CD14-positive monocyte (primary cell): ENCODE results near the gene FAM181B. TPM values are rescaled to one million over a fixed set of nuclear protein-coding genes. Genes with fewer than 3 reads are reported as not detected.

ENCODE experiments used
- DNase-seq, 3 donors: peaks; one replicate each; pipeline ENCODE4 v3.0.0-alpha.2; 2011 to 2022
- H2AFZ ChIP-seq: 2 replicates; pipeline ENCODE4 v1.6.0; 2012; ENCODE audit warnings: mild to moderate bottlenecking, low read depth, low read length, inconsistent platforms; ENCODE audit not compliant: insufficient read depth, poor library complexity, severe bottlenecking
- H3K27ac ChIP-seq, 2 donors: 1 replicate in 1 of 2; 2 replicates in 1 of 2; pipeline ENCODE4 v1.5.1; 2012 to 2013; ENCODE audit warnings: low read length in 2 of 2, control low read depth in 1 of 2, inconsistent platforms in 1 of 2, low read depth in 1 of 2, mild to moderate bottlenecking in 1 of 2
- H3K27me3 ChIP-seq, 2 donors: one replicate each; pipeline versions ENCODE4 v1.6.0 to v1.6.1; 2011 to 2013; ENCODE audit warnings: low read length in 2 of 2; ENCODE audit not compliant: control insufficient read depth in 2 of 2, insufficient read depth in 2 of 2
- H3K36me3 ChIP-seq, 2 donors: replicated peaks in 1 of 2; 1 replicate in 1 of 2; 2 replicates in 1 of 2; pipeline versions ENCODE4 v1.5.1 to v1.6.1; 2012 to 2013; ENCODE audit warnings: low read length in 2 of 2, control low read depth in 1 of 2, inconsistent platforms in 1 of 2, mild to moderate bottlenecking in 1 of 2; ENCODE audit not compliant: insufficient read depth in 2 of 2, control insufficient read depth in 1 of 2
- H3K4me1 ChIP-seq, 2 donors: 1 replicate in 1 of 2; 2 replicates in 1 of 2; pipeline versions ENCODE4 v1.5.1 to v1.6.1; 2012 to 2013; ENCODE audit warnings: low read length in 2 of 2, control low read depth in 1 of 2, inconsistent platforms in 1 of 2, mild to moderate bottlenecking in 1 of 2, moderate library complexity in 1 of 2; ENCODE audit not compliant: insufficient read depth in 2 of 2, control insufficient read depth in 1 of 2
- H3K4me2 ChIP-seq: replicated peaks from 2 replicates; pipeline ENCODE3; 2012; ENCODE audit warnings: low read length, moderate library complexity, mild to moderate bottlenecking; ENCODE audit not compliant: poor library complexity, severe bottlenecking; ENCODE audit errors: extremely low read depth
- H3K4me3 ChIP-seq, 3 experiments: fragments of 200-600 bp in 1 of 3; sonication (generic) in 1 of 3; replicated peaks in 1 of 3; 1 replicate in 2 of 3; 2 replicates in 1 of 3; pipeline ENCODE4 v1.5.1; 2011 to 2013; ENCODE audit warnings: low read length in 3 of 3, mild to moderate bottlenecking in 3 of 3, control low read depth in 2 of 3, low read depth in 2 of 3, inconsistent platforms in 1 of 3, moderate library complexity in 1 of 3
- H3K79me2 ChIP-seq: 2 replicates; pipeline ENCODE4 v1.6.0; 2012; ENCODE audit warnings: mild to moderate bottlenecking, control low read depth, inconsistent platforms, low read length, moderate library complexity; ENCODE audit not compliant: insufficient read depth
- H3K9ac ChIP-seq: 2 replicates; pipeline ENCODE4 v1.6.0; 2017; ENCODE audit warnings: low read length, mild to moderate bottlenecking; ENCODE audit not compliant: insufficient read depth, poor library complexity, severe bottlenecking
- H3K9me3 ChIP-seq, 2 donors: replicated peaks in 1 of 2; 1 replicate in 1 of 2; 2 replicates in 1 of 2; pipeline versions ENCODE4 v1.5.1 to v1.6.1; 2012 to 2013; ENCODE audit warnings: low read length in 2 of 2, control low read depth in 1 of 2; ENCODE audit not compliant: control insufficient read depth in 1 of 2, insufficient read depth in 1 of 2
- H4K20me1 ChIP-seq: 2 replicates; pipeline ENCODE4 v1.6.0; 2012; ENCODE audit warnings: mild to moderate bottlenecking, low read length, control low read depth, moderate library complexity; ENCODE audit not compliant: insufficient read depth
- H3K27ac Mint-ChIP-seq, 7 donors: one replicate each; pipeline ENCODE4 v1.8.0; 2020; ENCODE audit warnings: mild to moderate bottlenecking in 7 of 7, mixed read lengths in 7 of 7, moderate library complexity in 6 of 7, inconsistent platforms in 2 of 7
- H3K27me3 Mint-ChIP-seq, 3 donors: one replicate each; pipeline ENCODE4 v1.8.0; 2021 to 2022; ENCODE audit warnings: low read depth in 3 of 3, mild to moderate bottlenecking in 3 of 3, mixed read lengths in 3 of 3, moderate library complexity in 3 of 3, inconsistent platforms in 1 of 3
- H3K36me3 Mint-ChIP-seq, 2 donors: one replicate each; pipeline ENCODE4 v1.8.0; 2020; ENCODE audit warnings: mixed read lengths in 2 of 2, inconsistent platforms in 1 of 2, mild to moderate bottlenecking in 1 of 2
- H3K4me1 Mint-ChIP-seq: one replicate; pipeline ENCODE4 v1.8.0; 2020; ENCODE audit warnings: mild to moderate bottlenecking, mixed read lengths
- H3K4me3 Mint-ChIP-seq, 2 donors: one replicate each; pipeline ENCODE4 v1.8.0; 2020; ENCODE audit warnings: mild to moderate bottlenecking in 2 of 2, mixed read lengths in 2 of 2, moderate library complexity in 1 of 2
- H3K9me3 Mint-ChIP-seq, 7 donors: one replicate each; pipeline ENCODE4 v1.8.0; 2020 to 2022; ENCODE audit warnings: mixed read lengths in 7 of 7, mild to moderate bottlenecking in 6 of 7, moderate library complexity in 6 of 7, inconsistent platforms in 2 of 7
- CTCF ChIP-seq: fragments of 200-600 bp; IDR thresholded peaks from one replicate; pipeline ENCODE4 v1.8.0; 2022; ENCODE audit warnings: antibody characterized with exemption, mild to moderate bottlenecking
- WGBS: methylation state at CpG from one replicate; pipeline ENCODE4 v1.1.5; 2013; ENCODE audit warnings: missing lambda C conversion rate; ENCODE audit not compliant: insufficient coverage; 5-methylcytosine and 5-hydroxymethylcytosine counted together
- intact Hi-C, 2 donors: fragments of 100-400 bp; cut with micrococcal nuclease; formaldehyde crosslinking; loops; one replicate each; pipeline versions ENCODE4 v1.15.0 to v1.15.1; 2023
- polyA plus RNA-seq, 3 donors: library from polyadenylated mRNA; depleted of rRNA in 1 of 3; unstranded in 2 of 3; stranded (reverse) in 1 of 3; fragments of 300-500 nt in 2 of 3; fragments of >200 nt in 1 of 3; fragmentation: Illumina TruSeq in 2 of 3; gene quantifications; 1 replicate in 2 of 3; 2 replicates in 1 of 3; pipeline ENCODE4 v1.2.3, GENCODE V29; 2012 to 2021

Gene FAM181B
- polyA plus RNA-seq, 3 donors = not detected

DNA sequence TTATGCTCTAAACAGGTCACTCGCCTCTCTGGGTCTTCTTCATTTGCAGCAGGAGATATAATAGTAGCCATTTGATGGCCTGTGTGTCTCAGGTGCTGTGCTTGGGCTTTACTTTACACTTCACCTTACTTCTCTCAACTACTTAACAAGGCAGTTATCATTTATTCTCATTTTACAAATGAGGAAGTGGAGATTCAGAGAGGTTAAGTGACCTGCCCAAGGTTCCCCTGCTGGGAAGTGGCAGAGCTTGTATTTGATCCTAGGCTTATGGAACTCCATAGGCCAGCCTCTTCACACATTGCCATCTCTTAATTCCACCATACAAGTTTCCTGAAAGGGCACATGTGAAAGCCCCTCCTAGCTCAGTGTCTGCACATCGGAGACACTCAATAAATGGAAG lies 30.4 kb downstream of the FAM181B start:
- TF ChIP-seq CTCF = no peak
- H2AFZ ChIP-seq = no peak overlapping the region
- Mint-ChIP-seq H3K27me3 (peaks cover 4 to 6% (median 5%) of the 10 kb centered on the region in 3 donors), H3K36me3 (no peaks in the 10 kb centered on the region), H3K4me3 (no peak overlapping the region), H3K27ac (no peak overlapping the region), H3K9me3 (peaks cover 0 to 2% (median 0%) of the 10 kb centered on the region in 7 donors), H3K4me1 (no peaks in the 10 kb centered on the region)
- no CpG with 5 or more reads among the region's 2 CpGs for WGBS
- no peaks in the 10 kb centered on the region for H3K9me3 ChIP-seq
- no peaks in the 10 kb centered on the region for H4K20me1 ChIP-seq
- H3K4me3 ChIP-seq = no peak overlapping the region
- no peaks in the 10 kb centered on the region for H3K79me2 ChIP-seq
- H3K27me3 ChIP-seq = no peaks in the 10 kb centered on the region
- intact Hi-C loops = loop anchor here in 1 of 2 donors (5.0 kb wide), 1 partner anchor 1061 kb away; no protein-coding TSS in a partner anchor
- no peak for DNase-seq
- no peak overlapping the region for H3K9ac ChIP-seq
- no peak overlapping the region for H3K27ac ChIP-seq
- H3K4me2 ChIP-seq = no peak overlapping the region
- H3K4me1 ChIP-seq = no peaks in the 10 kb centered on the region
- no peaks in the 10 kb centered on the region for H3K36me3 ChIP-seq

- H3K27me3 ChIP-seq = no peaks in the 10 kb centered on the region
- no peaks in the 10 kb centered on the region for H4K20me1 ChIP-seq
- no peaks in the 10 kb centered on the region for H3K79me2 ChIP-seq
- H3K9me3 ChIP-seq = no peaks in the 10 kb centered on the region
- Mint-ChIP-seq H3K4me3 (no peak overlapping the region), H3K4me1 (no peaks in the 10 kb centered on the region), H3K27me3 (peaks cover 3 to 6% (median 4%) of the 10 kb centered on the region in 3 donors), H3K9me3 (peaks cover 0 to 2% (median 0%) of the 10 kb centered on the region in 7 donors), H3K36me3 (no peaks in the 10 kb centered on the region), H3K27ac (no peak overlapping the region)
- peak; percentile 77 for TF ChIP-seq CTCF
- H3K4me1 ChIP-seq = no peaks in the 10 kb centered on the region
- H2AFZ ChIP-seq = no peak overlapping the region
- H3K27ac ChIP-seq = no peak overlapping the region
- DNase-seq = peak in 1 of 3 donors; percentile 1
- H3K4me3 ChIP-seq = no peak overlapping the region
- no CpG with 5 or more reads among the region's 7 CpGs for WGBS
- no peak overlapping the region for H3K4me2 ChIP-seq
- intact Hi-C loops = loop anchor here in 1 of 2 donors (5.0 kb wide), 1 partner anchor 1060 kb away; no protein-coding TSS in a partner anchor
- H3K36me3 ChIP-seq = no peaks in the 10 kb centered on the region
- H3K9ac ChIP-seq = no peak overlapping the region
Observed at GRCh38 chr11:82701847-82702520, 31.7 kb downstream of the FAM181B start.
